Testis (tissue), 2 donors: ENCODE results near the gene ASXL2.

Experiments
- POLR2A ChIP-seq: fragments of 450-650 bp; IDR thresholded peaks from one replicate; pipeline ENCODE4 v1.6.1; 2017; ENCODE audit warnings: antibody characterized with exemption, mild to moderate bottlenecking, moderate library complexity
- TF ChIP-seq, protein P1 (sequence below), 3 experiments: fragments of 450-650 bp in 2 of 3; fragments of 200-600 bp in 1 of 3; sonication (generic) in 1 of 3; IDR thresholded peaks; one replicate each; pipeline ENCODE4 v1.5.1; 2016 to 2019; ENCODE audit warnings: antibody characterized with exemption in 3 of 3, mild to moderate bottlenecking in 2 of 3, moderate library complexity in 1 of 3

GRCh38 chr2:25824718-25825117 lies 53.6 kb downstream of the ASXL2 start:
- TF ChIP-seq, protein P1, sequence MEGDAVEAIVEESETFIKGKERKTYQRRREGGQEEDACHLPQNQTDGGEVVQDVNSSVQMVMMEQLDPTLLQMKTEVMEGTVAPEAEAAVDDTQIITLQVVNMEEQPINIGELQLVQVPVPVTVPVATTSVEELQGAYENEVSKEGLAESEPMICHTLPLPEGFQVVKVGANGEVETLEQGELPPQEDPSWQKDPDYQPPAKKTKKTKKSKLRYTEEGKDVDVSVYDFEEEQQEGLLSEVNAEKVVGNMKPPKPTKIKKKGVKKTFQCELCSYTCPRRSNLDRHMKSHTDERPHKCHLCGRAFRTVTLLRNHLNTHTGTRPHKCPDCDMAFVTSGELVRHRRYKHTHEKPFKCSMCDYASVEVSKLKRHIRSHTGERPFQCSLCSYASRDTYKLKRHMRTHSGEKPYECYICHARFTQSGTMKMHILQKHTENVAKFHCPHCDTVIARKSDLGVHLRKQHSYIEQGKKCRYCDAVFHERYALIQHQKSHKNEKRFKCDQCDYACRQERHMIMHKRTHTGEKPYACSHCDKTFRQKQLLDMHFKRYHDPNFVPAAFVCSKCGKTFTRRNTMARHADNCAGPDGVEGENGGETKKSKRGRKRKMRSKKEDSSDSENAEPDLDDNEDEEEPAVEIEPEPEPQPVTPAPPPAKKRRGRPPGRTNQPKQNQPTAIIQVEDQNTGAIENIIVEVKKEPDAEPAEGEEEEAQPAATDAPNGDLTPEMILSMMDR (IDR thresholded peaks at IDR 0.05) = no peak
- no peak for TF ChIP-seq POLR2A
